Breast epithelium (tissue), 4 donors: Measurements from ENCODE around the gene GRIN3A. TPM values are rescaled to one million over a fixed set of nuclear protein-coding genes. Genes with fewer than 3 reads are reported as not detected.
"Not testable (repeated sequence)": the region's sequence is repeated elsewhere in the genome, so short reads cannot be mapped to it uniquely, and the experiment has no call there.

ENCODE experiments used
- DNase-seq, 2 donors: peaks; one replicate each; pipeline ENCODE4 v3.0.0-alpha.2; 2019; ENCODE audit warnings: low spot score in 2 of 2
- H3K27ac ChIP-seq, 2 donors: fragments of 200-600 bp; sonication (generic) in 1 of 2; one replicate each; pipeline ENCODE4 v1.5.1; 2016 to 2019; ENCODE audit warnings: mild to moderate bottlenecking in 1 of 2
- H3K27me3 ChIP-seq, 2 donors: fragments of 200-600 bp; sonication (generic) in 1 of 2; one replicate each; pipeline versions ENCODE4 v1.5.1 to v1.6.0; 2017 to 2019; ENCODE audit warnings: control low read depth in 1 of 2, mild to moderate bottlenecking in 1 of 2
- H3K36me3 ChIP-seq: fragments of 200-600 bp; one replicate; pipeline ENCODE4 v1.5.1; 2019
- H3K4me1 ChIP-seq, 2 donors: fragments of 200-600 bp; sonication (generic); one replicate each; pipeline ENCODE4 v1.5.1; 2016 to 2019; ENCODE audit warnings: control low read depth in 1 of 2
- H3K4me3 ChIP-seq, 3 donors: fragments of 200-600 bp; sonication (generic); 1 replicate in 2 of 3; 2 replicates in 1 of 3; pipeline ENCODE4 v1.5.1; 2016 to 2019; ENCODE audit warnings: mild to moderate bottlenecking in 3 of 3, moderate library complexity in 2 of 3
- H3K9me3 ChIP-seq, 2 donors: fragments of 200-600 bp; sonication (generic) in 1 of 2; one replicate each; pipeline ENCODE4 v1.5.1; 2016 to 2019; ENCODE audit warnings: control low read depth in 1 of 2
- CTCF ChIP-seq, 3 donors: fragments of 450-650 bp; IDR thresholded peaks; one replicate each; pipeline ENCODE4 v1.5.1; 2016 to 2017; ENCODE audit warnings: antibody characterized with exemption in 3 of 3, mild to moderate bottlenecking in 3 of 3, moderate library complexity in 3 of 3
- POLR2A ChIP-seq: fragments of 450-650 bp; IDR thresholded peaks from one replicate; pipeline ENCODE4 v1.6.1; 2016; ENCODE audit warnings: antibody characterized with exemption, mild to moderate bottlenecking, moderate library complexity
- POLR2AphosphoS5 ChIP-seq, 3 donors: sonication (generic); formaldehyde crosslinking; IDR thresholded peaks; one replicate each; pipeline ENCODE4 v1.6.1; 2017; ENCODE audit warnings: antibody characterized with exemption in 3 of 3
- intact Hi-C: fragments of 100-400 bp; cut with DNase I; formaldehyde crosslinking; loops from one replicate; pipeline ENCODE4 v1.15.1; 2023; ENCODE audit warnings: low total_unique reads
- total RNA-seq, 3 donors: library from RNA; depleted of rRNA; stranded (reverse); fragments of >200 nt; gene quantifications; one replicate each; pipeline ENCODE4 v1.1.0, GENCODE V29; 2016

The GRIN3A gene
- total RNA-seq, 3 donors from 2014 or later: under 0.01 to 0.15 TPM; not detected in 1

DNA sequence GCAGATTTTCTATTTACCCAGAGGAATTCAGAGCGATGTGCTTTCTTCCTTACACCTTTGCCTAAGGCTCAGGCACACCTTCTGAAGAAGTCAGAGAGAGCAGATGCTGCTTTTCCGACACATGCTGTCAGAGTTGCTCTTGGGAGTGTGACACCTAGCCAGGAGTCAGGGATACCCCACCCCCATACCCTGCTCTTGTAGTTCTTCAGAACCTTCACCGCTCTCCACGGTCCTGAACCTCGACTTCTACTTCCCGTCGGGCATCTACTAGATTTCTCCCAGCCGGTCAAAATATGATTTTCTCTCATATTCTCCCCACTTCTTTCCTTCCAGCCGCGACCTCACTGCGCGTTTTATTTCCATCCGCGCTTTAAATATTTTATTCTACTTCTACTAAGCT is 1.7 kb downstream of the GRIN3A start:
- no peak for TF ChIP-seq POLR2AphosphoS5 (IDR thresholded peaks at IDR 0.05)
- H3K9me3 ChIP-seq: no peaks in the 10 kb centered on the region
- intact Hi-C loops: no loop called here

GRCh38 chr9:101731429-101731828 is 7.0 kb downstream of the GRIN3A start:
- H3K36me3 ChIP-seq: no peaks in the 10 kb centered on the region
- no peaks in the 10 kb centered on the region for H3K4me1 ChIP-seq
- no peak overlapping the region for H3K4me3 ChIP-seq
- H3K27ac ChIP-seq: no peak overlapping the region
- no peaks in the 10 kb centered on the region for H3K9me3 ChIP-seq
- H3K27me3 ChIP-seq: peaks cover 0 to 13% of the 10 kb centered on the region in 2 donors
- TF ChIP-seq POLR2AphosphoS5 (IDR thresholded peaks at IDR 0.05) (no peak), CTCF (IDR thresholded peaks at IDR 0.05) (no peak), POLR2A (no peak)
- DNase-seq: no peak
- intact Hi-C loops: no loop called here

More for the DNA sequence above, 1.7 kb downstream of the GRIN3A start:
- Histone ChIP-seq H3K4me3 (no peak overlapping the region), H3K27me3 (peaks cover 0 to 58% of the 10 kb centered on the region in 2 donors), H3K4me1 (no peaks in the 10 kb centered on the region), H3K27ac (no peak overlapping the region), H3K36me3 (no peaks in the 10 kb centered on the region)
- DNase-seq: no peak

DNA sequence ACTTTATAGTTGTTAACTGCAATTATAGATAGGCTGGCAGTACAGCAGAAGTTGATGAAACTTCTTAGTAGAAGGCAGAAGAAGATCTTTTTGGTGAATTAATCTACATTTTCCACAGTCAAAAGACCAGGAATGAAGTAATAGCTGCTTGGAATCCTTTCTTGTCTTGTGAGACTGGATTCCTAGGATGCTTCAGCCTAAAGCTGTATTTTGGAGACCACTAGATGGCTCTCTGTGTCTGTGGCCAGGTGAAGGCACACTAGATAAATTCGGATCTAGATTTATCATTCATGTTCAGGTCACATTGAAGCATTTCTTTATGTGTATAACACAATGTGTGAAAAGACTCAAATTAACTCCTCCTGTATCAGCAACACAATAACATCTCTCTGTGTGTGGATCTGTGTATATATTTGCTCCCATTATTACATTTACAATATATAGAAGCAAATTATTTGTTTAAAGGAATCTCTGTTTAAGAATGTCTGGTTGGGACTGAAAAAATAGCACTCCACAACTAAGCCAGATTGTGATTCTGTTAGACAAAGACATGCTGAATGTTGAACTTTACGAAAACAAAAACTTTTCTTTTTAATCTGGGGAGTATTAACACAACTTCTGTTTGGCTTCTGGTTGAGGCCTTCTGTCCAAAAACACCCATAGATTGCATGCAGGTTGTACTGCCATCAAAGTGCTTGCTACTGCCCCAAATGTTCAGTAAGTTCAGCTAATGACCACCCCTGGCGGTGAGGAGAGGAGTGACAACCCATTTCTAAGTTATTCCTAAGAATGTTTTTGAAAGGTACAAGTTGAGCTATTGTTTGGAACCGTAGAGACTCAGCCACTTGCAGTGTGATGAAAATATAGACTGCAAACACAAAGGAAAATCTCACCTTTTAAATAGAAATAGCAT is 10.6 kb downstream of the GRIN3A start:
- Histone ChIP-seq H3K4me3 (no peak overlapping the region), H3K36me3 (no peaks in the 10 kb centered on the region), H3K4me1 (no peaks in the 10 kb centered on the region), H3K27me3 (no peaks in the 10 kb centered on the region), H3K9me3 (no peaks in the 10 kb centered on the region), H3K27ac (no peak overlapping the region)
- intact Hi-C loops: no loop called here
- TF ChIP-seq POLR2A: no peak
- no peak for TF ChIP-seq POLR2AphosphoS5 (IDR thresholded peaks at IDR 0.05)
- TF ChIP-seq CTCF (IDR thresholded peaks at IDR 0.05): no peak
- DNase-seq: no peak

GRCh38 chr9:101724271-101724670 is 14.2 kb downstream of the GRIN3A start:
- H3K36me3 ChIP-seq, H3K27ac ChIP-seq, intact Hi-C loops, H3K27me3 ChIP-seq, H3K4me3 ChIP-seq, H3K9me3 ChIP-seq, DNase-seq, H3K4me1 ChIP-seq: not testable (repeated sequence)

GRCh38 chr9:101718192-101718591 is 20.3 kb downstream of the GRIN3A start:
- Histone ChIP-seq H3K9me3 (no peaks in the 10 kb centered on the region), H3K27me3 (no peaks in the 10 kb centered on the region), H3K4me1 (no peaks in the 10 kb centered on the region), H3K4me3 (no peak overlapping the region), H3K36me3 (no peaks in the 10 kb centered on the region), H3K27ac (no peak overlapping the region)
- no peak for TF ChIP-seq CTCF (IDR thresholded peaks at IDR 0.05)
- TF ChIP-seq POLR2A: no peak
- TF ChIP-seq POLR2AphosphoS5 (IDR thresholded peaks at IDR 0.05): no peak
- intact Hi-C loops: no loop called here
- no peak for DNase-seq

DNA sequence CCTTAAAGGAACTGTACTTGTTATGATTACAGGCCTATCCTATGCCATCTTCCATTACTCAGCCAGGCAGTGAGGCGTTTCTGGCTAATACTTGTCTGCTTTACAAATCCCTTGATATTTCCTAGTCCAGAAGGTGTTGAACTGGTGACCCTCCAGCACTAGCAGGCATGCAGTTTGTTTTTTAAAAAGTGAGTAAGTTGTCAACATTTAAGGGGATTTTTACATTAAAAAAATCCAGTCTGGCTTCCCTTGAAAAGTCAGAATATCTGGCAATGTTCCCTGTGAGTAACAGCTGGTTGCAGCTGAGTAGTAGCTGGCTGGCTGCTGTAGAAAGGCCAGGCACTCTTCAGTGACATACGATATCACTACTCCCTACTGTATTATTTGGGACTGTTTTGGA is 21.8 kb downstream of the GRIN3A start:
- no peak overlapping the region for H3K4me3 ChIP-seq
- H3K27me3 ChIP-seq: no peaks in the 10 kb centered on the region
- DNase-seq: no peak
- intact Hi-C loops: no loop called here
- H3K4me1 ChIP-seq: no peaks in the 10 kb centered on the region
- no peaks in the 10 kb centered on the region for H3K36me3 ChIP-seq
- no peaks in the 10 kb centered on the region for H3K9me3 ChIP-seq
- no peak overlapping the region for H3K27ac ChIP-seq
- no peak for TF ChIP-seq POLR2A
- TF ChIP-seq CTCF (IDR thresholded peaks at IDR 0.05): no peak
- TF ChIP-seq POLR2AphosphoS5 (IDR thresholded peaks at IDR 0.05): no peak
